Measurements from ENCODE around the gene ZDHHC17. TPM values are rescaled to one million over a fixed set of nuclear protein-coding genes. Genes with fewer than 3 reads are reported as not detected.

Gene ZDHHC17
- total RNA-seq, 1 donor from 2014 or later, result 17.5 TPM

GRCh38 chr12:76802060-76802459 is 38.1 kb downstream of the ZDHHC17 start:
- ATAC-seq (ENCODE audit: poor library complexity), result no peak
- intact Hi-C loops (cut with DNase I), result no loop called here

GRCh38 chr12:76804435-76804976 is 40.6 kb downstream of the ZDHHC17 start:
- DNase-seq, result no peak
- intact Hi-C loops (cut with DNase I), result no loop called here
- ATAC-seq (ENCODE audit: poor library complexity), result no peak

More at GRCh38 chr12:76802060-76802459, 38.1 kb downstream of the ZDHHC17 start:
- DNase-seq, result no peak

GRCh38 chr12:76810671-76811419 is 46.9 kb downstream of the ZDHHC17 start:
- ATAC-seq (ENCODE audit: poor library complexity) (peak; percentile 62), DNase-seq (no peak)
- intact Hi-C loops (cut with DNase I), result no loop called here

DNA sequence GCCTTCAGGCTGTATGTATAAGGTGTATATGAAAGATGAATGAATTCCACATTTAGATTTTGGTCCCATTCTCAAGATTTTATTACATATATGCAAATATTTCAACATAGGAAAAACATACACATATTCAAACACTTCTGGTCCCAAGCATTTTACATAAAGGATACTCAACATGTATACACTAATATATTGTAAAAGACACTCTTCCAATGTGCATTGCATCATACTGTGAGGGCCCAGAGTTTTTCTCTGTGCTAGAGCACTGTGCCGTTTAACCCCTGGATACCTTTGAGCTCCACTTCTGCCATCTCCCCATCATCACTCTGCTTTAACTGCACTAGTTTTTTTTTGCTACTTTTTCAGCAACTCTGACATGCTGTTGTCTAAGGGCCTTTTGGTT is 48.1 kb downstream of the ZDHHC17 start:
- no peak for DNase-seq
- intact Hi-C loops (cut with DNase I), result no loop called here
- ATAC-seq (ENCODE audit: poor library complexity), result no peak

GRCh38 chr12:76813265-76813664 is 49.4 kb downstream of the ZDHHC17 start:
- ATAC-seq (ENCODE audit: poor library complexity) (no peak), DNase-seq (no peak)
- intact Hi-C loops (cut with DNase I), result no loop called here

GRCh38 chr12:76813972-76814371 is 50.1 kb downstream of the ZDHHC17 start:
- intact Hi-C loops (cut with DNase I), result no loop called here
- ATAC-seq (ENCODE audit: poor library complexity) (no peak), DNase-seq (no peak)

GRCh38 chr12:76820888-76821482 is 57.1 kb downstream of the ZDHHC17 start:
- DNase-seq, result no peak
- intact Hi-C loops (cut with DNase I), result loop anchor here (10.0 kb wide), 1 partner anchor 184 kb away; no protein-coding TSS in a partner anchor
- ATAC-seq (ENCODE audit: poor library complexity), result no peak

GRCh38 chr12:76830436-76830835 is 66.5 kb downstream of the ZDHHC17 start:
- DNase-seq (no peak), ATAC-seq (ENCODE audit: poor library complexity) (no peak)
- intact Hi-C loops (cut with DNase I), result no loop called here

DNA sequence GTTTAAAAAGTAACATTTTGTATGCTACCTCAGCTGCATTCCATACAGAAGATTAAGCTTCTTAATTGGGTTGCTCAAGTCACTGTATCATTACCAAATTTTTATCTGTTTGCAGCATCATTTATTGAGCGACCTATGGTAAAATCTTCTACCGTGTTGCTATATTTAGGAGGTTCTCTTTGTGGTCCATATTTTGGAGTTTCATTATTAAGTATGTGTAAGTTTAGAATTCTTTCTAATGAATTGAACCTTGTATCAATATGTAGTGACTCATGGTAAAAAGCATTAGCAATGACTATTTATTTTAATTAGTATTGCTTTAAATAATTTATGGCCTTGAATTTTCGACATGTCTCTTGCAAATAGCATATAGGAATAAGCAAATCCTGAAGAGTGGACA is 72.7 kb downstream of the ZDHHC17 start:
- intact Hi-C loops (cut with DNase I), result no loop called here
- DNase-seq, result no peak
- no peak for ATAC-seq (ENCODE audit: poor library complexity)

DNA sequence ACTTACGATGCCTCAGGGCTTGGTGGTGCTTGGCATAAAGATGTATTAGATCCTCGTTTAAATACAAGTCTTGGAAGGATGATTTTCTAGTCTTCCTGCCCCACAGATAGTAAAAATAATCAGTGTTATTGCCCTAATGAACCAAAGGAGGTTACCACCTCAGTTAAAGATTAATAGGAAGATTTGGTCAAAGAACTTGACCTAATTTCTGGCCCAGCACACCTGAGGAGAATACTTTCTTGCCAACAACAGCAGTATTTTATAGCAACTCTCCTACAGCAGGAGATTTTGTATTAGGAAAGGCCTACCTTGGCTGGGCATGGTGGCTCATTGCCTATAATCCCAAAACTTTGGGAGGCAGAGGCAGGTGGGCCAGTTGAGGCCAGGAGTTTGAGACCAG is 83.3 kb downstream of the ZDHHC17 start:
- ATAC-seq (ENCODE audit: poor library complexity), result no peak
- no peak for DNase-seq
- intact Hi-C loops (cut with DNase I), result no loop called here

- intact Hi-C loops (cut with DNase I), result no loop called here
- DNase-seq (no peak), ATAC-seq (ENCODE audit: poor library complexity) (no peak)
Observed at GRCh38 chr12:76848132-76848531, 84.2 kb downstream of the ZDHHC17 start.

DNA sequence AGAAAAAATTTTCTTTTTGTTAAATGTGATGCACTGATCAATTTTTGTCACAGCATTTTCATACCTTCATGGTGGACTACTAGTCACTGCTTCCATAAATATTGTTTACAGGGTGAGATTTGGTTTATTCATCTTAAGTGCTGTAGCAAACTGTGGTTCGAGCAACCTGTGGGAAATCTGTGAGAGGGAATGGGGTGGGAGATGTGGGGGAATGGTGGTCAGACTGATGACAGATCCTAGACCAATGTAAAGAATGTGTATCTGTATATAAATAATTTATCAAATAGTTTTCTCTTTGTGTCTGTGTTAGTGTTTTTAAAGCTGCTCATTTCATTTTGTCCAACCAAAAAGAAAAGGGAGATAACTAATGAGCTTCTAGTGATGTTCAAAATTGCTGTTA is 88.2 kb downstream of the ZDHHC17 start:
- intact Hi-C loops (cut with DNase I), result no loop called here
- DNase-seq (no peak), ATAC-seq (ENCODE audit: poor library complexity) (no peak)

DNA sequence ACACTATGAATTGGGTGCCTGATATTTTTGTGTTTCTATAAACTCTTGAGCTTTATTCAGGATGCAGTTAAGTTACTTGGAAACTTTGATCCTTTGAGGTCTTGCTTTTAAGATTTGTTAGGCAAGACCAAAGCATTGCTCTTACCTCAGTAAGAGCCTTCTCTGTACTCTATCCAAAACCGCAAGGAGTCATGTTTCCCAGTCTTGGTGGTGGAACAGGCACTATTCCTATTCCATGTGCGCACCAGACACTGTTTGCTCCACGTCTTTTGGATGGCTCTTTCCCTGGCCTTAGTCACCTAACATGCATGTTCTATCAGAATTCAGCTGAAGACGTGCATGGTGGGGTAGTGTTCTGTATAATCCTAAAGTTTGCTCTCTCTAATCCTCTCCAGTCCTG is 91.4 kb downstream of the ZDHHC17 start:
- peak; percentile 10 for ATAC-seq (ENCODE audit: poor library complexity)
- intact Hi-C loops (cut with DNase I), result no loop called here
- DNase-seq, result no peak

GRCh38 chr12:76856018-76856644 is 92.2 kb downstream of the ZDHHC17 start:
- peak; percentile 70 for ATAC-seq (ENCODE audit: poor library complexity)
- no peak for DNase-seq
- intact Hi-C loops (cut with DNase I), result no loop called here

GRCh38 chr12:76859611-76860010 is 95.7 kb downstream of the ZDHHC17 start:
- intact Hi-C loops (cut with DNase I), result no loop called here
- ATAC-seq (ENCODE audit: poor library complexity), result no peak
- no peak for DNase-seq

- intact Hi-C loops (cut with DNase I), result no loop called here
- ATAC-seq (ENCODE audit: poor library complexity) (no peak), DNase-seq (no peak)
Observed at GRCh38 chr12:76860256-76860655, 96.3 kb downstream of the ZDHHC17 start.

DNA sequence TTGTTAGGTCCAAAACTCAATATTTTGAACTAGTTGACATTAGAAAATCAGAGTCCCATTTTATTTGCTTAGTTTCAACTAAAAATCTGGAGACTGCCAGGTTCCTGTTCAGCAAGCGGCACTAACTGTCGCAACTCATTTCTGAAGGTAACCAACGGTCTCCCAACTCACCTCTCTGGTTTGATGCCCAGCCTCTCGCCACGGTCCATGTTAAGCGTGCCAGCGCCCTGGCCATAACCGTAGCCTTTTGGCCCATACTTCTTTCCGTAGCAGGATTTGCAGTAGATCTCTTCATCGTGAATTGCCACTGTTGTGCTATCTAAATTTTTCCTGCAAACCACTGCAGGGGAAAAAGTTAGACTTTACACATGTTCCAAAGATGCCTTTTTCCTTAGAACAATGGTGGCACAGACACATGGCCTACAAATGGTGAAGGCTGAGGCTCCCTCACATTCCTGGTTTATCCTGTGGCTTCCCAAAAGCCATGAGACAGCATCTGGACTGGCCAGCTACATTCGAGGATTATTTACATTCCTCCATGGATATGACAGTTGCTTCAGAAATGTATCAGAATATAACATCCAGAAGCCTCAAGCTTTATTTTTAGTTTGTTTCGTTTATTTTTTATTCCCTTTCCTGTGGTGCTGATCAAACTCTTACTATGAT is 99.2 kb downstream of the ZDHHC17 start:
- DNase-seq, result no peak
- intact Hi-C loops (cut with DNase I), result no loop called here
- no peak for ATAC-seq (ENCODE audit: poor library complexity)

DNA sequence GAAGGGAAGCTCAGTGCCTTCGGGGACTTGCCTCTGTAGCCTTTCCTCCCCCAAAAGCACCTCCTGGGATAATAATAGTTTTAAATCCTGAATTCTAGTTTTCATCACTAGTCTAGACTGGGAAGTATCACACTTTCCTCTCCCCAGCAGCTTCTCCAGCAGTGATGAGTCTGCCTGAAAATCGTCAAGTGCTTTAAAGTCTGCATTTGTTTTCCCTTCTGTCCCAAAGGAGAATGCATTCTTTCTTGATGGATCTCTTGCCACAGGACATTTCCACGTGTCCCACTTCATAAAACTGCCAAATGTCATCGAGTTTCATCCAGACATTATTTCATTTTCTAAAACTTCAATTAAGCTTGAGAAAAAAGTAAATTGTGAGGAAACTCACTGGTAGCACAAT is 99.9 kb downstream of the ZDHHC17 start:
- ATAC-seq (ENCODE audit: poor library complexity), result no peak
- no peak for DNase-seq
- intact Hi-C loops (cut with DNase I), result no loop called here

DNA sequence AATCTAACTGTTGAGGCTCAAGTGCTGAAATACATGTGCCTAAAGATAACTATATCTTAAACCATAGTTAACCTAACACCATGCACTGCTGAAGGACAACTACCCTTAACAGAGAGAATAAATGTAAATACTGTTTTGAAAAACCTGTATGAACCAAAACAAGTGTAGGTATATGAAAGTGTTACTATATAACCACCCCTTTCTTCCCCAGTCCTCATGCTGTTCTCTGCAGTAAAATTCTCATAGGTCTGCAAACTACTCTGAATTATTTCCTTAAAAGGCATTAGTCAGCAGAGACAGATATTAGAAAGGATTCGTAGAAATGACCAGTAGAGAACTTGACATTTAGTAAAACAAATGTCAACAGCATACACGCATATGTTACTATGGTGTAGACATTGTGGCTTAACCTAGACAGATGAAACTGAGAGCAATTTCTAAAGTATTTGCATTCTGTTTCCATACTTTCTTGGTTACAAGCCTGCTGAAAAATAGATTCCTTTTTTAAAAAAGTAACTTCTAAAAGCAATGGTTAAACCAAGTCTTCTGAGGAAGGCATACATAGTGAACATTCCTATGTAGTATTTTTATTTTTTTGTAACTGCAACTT is 101.0 kb downstream of the ZDHHC17 start:
- intact Hi-C loops (cut with DNase I), result no loop called here
- ATAC-seq (ENCODE audit: poor library complexity) (no peak), DNase-seq (no peak)
